HG03460 (cell line): ENCODE results near the gene PDE3A.

Experiments
- ATAC-seq: cut with Tn5 transposase; IDR thresholded peaks from one replicate; pipeline ENCODE4 v1.9.1; 2021; ENCODE audit not compliant: unreplicated experiment

PDE3A gene

GRCh38 chr12:20490213-20490612, 121.9 kb downstream of the PDE3A start:
- no peak for ATAC-seq

- no peak for ATAC-seq
These were observed 123.0 kb downstream of the PDE3A start for GRCh38 chr12:20491290-20491689.

GRCh38 chr12:20492251-20492760, 124.0 kb downstream of the PDE3A start:
- no peak for ATAC-seq

GRCh38 chr12:20493934-20494333, 125.6 kb downstream of the PDE3A start:
- ATAC-seq: no peak

- ATAC-seq: no peak
These were observed 126.5 kb downstream of the PDE3A start for GRCh38 chr12:20494851-20495250.

- no peak for ATAC-seq
These were observed 127.7 kb downstream of the PDE3A start for GRCh38 chr12:20495997-20496396.

- ATAC-seq: no peak
These were observed 129.4 kb downstream of the PDE3A start for GRCh38 chr12:20497707-20498106.

GRCh38 chr12:20501958-20502357, 133.6 kb downstream of the PDE3A start:
- no peak for ATAC-seq

- ATAC-seq: no peak
These were observed 135.5 kb downstream of the PDE3A start for GRCh38 chr12:20503858-20504257.

GRCh38 chr12:20505056-20505455, 136.7 kb downstream of the PDE3A start:
- ATAC-seq: no peak

- ATAC-seq: no peak
These were observed 138.7 kb downstream of the PDE3A start for GRCh38 chr12:20507056-20507455.

- no peak for ATAC-seq
These were observed 139.4 kb downstream of the PDE3A start for GRCh38 chr12:20507711-20508110.

GRCh38 chr12:20508359-20508758, 140.0 kb downstream of the PDE3A start:
- no peak for ATAC-seq

GRCh38 chr12:20508962-20509361, 140.6 kb downstream of the PDE3A start:
- ATAC-seq: no peak

- no peak for ATAC-seq
These were observed 142.5 kb downstream of the PDE3A start for GRCh38 chr12:20510811-20511210.

- no peak for ATAC-seq
These were observed 144.9 kb downstream of the PDE3A start for GRCh38 chr12:20513189-20513588.

- no peak for ATAC-seq
These were observed 146.3 kb downstream of the PDE3A start for GRCh38 chr12:20514598-20514997.

- ATAC-seq: no peak
These were observed 152.2 kb downstream of the PDE3A start for GRCh38 chr12:20520532-20520931.

GRCh38 chr12:20523658-20524057, 155.3 kb downstream of the PDE3A start:
- no peak for ATAC-seq

GRCh38 chr12:20524113-20524512, 155.8 kb downstream of the PDE3A start:
- no peak for ATAC-seq

- ATAC-seq: no peak
These were observed 156.8 kb downstream of the PDE3A start for GRCh38 chr12:20525064-20525610.

GRCh38 chr12:20527417-20528163, 159.3 kb downstream of the PDE3A start:
- no peak for ATAC-seq

GRCh38 chr12:20528208-20528607, 159.9 kb downstream of the PDE3A start:
- no peak for ATAC-seq
